ENCODE measurements around the gene NOP14.

NOP14 gene

DNA sequence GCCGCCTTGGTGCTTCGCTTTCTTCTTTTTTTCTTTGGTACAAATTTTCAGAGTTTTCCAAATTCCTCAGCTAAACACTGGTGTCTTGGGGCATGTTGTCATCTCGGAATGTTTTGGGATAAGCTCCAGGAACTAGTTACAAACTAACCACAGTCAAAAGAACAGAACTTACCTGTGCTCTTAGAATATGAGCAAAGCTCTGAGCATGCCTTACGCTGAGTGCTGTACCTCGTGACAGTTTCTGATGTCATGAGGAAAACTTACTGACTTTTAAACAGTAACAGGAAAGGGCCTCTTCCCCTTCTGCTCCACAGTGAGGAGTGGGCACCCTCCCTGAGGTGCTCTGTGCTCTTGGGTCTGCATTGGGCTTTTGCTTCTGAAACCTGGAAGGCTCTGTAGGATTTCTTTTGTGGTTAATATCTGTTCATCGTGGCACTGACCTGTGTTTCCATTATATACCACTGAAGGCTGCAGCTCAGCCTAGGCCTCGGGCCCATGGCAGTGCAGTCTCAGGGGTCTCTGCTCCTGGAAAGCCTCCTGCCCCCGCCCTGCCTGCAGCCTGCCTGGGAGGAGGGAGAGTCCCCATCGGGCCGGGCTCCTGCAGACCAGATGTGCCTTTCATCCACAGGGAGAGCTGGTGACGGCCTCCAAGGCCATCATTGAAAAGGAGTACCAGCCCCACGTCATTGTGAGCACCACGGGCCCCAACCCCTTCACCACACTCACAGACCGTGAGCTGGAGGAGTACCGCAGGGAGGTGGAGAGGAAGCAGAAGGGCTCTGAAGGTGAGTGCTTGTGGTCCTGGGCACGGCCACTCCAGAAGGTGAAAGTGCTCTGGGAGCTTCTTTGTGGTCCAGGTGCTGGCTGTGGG is 48.7 kb downstream of the NOP14 start:
- DNase-seq (ENCODE audit: low read depth), result no peak

DNA sequence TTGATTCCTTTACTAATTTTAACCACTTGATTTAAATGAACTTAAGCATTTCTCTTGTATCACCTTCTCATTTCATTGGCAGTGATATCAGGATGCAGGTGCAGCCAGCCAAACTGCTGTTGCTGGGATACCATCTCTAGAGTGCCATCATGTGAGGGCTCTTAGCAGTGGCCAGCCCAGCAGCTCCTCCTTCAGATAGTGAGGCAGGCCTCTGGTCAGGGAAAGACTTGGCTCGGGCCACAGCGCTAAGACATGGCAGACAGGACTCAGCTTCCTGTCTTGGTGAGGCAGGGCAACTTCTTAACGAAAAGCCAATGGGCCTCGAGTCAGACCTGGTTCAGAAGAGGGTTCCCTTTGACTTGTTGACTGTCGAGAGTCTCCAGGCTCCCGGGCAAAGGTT is 50.0 kb downstream of the NOP14 start:
- DNase-seq (ENCODE audit: low read depth), result no peak

DNA sequence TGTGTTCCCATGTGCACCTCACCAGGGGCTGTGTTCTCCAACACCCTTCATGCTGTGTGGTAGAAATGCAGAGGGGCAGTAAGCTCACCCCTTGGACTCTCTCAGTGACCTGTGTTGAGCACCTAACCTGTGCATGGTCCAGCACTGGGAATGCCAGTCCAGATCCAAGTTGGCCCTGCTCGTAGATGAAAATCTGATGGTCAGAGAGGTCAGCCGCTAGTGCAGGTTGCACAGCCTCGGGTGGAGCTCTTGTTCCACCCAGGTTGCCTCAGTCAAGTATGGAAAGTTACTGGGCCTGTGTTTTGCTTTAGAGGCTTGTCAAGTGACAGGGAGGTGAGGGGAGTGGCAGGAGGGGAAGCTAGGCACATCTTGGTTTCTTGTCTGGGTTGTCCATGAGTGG is 51.3 kb downstream of the NOP14 start:
- no peak for DNase-seq (ENCODE audit: low read depth)

DNA sequence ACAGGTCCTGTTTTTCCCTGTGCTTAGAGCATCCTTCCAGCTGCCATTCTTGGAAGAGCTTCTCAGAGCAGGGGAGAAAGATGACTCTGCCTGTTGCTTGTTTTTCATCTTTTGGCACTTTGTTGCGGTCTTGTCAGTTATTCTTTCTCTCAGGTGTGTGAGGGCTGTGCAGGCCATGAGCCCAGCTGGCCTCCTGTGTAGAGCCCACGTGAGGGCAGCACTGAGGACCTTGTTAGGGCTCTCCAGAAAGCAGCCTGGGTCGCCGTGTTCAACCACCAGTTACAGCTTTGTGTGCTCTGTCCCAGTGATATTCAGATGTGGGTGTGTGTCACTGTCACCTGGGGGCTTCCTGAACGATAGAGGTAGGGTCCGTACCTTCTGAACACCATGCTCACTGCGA is 52.8 kb downstream of the NOP14 start:
- no peak for DNase-seq (ENCODE audit: low read depth)

DNA sequence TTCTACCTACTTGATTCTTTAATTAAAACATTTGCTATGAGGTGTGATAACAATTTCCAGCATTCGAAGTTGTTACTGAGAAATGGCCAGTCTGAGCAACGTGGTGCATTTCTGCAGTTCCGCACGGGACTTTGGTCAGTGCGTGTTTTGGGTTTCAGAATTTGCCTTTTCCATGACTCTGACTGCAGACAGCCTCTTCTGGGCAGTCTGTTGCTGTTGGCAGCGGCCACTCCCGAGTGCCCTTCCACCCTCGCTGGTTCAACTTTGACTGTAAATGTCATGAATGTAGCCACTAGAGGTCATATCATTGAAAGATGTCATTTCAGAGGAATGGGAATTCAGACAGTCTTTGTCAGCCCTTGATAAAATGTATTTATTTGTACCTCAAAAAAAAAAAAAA is 53.6 kb downstream of the NOP14 start:
- DNase-seq (ENCODE audit: low read depth), result no peak

DNA sequence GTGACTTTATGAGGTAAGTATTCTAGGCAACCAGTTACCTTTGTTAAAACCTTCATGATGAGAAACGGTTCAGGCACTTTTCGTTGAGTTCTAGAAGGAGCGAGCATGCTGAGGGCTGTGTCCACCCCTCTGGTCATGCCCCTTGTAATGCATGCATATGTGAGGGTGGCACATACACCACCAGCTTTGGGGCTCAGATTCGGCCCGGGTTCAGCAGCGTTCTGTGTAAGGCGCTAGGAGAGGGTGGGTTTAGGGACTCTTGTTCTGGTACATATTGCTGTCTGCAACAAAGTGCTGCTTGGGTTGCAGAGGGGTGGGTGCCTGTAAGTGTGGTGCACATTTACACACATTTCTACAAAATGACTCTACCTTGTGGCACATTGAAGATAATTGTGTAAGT is 54.5 kb downstream of the NOP14 start:
- no peak for DNase-seq (ENCODE audit: low read depth)

DNA sequence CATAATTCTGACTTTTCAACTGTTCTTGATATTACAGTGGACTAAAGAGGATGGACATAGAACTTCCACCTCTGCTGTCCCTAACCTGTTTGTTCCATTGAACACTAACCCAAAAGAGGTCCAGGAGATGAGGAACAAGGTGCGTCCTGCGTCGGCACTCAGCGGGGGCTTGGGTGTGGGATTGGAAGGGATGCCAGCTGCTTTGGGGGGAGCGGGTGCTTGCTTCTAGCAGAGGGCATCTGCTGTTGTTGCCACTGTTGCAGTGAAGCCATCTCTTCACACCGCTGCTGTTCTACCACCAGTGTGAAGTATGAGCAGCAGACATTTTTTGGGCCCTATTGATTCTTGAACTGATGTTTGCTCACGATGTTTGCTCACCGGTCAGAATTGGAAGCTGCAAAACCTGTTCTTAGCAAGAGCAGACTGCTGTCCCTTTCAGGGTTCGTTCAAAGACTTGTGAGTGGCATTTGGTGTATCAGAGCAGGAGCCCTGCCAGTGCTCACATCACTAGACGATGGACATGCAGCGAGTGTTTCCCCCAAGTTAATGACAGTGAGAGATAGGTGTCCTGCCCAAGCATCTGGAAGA is 55.4 kb downstream of the NOP14 start:
- no peak for DNase-seq (ENCODE audit: low read depth)

DNA sequence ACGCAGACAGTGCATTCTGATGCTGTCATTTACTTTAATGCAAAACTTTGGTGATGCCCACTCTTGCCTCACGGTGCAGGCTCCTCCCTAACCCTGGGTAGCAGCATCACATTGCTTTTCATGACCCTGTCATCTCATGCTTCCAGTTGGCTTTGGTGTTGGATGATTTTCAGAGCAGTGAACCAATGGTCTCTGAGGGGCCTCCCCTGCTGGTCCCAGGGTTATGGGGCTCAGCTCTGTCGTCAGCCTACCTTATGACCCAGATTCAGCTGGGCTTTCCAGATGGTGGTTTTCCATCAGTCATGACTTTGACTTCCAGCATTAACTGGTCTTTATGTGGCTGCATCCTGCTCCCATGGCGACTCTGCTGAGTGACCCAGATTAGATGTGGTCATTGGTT is 56.0 kb downstream of the NOP14 start:
- no peak for DNase-seq (ENCODE audit: low read depth)

DNA sequence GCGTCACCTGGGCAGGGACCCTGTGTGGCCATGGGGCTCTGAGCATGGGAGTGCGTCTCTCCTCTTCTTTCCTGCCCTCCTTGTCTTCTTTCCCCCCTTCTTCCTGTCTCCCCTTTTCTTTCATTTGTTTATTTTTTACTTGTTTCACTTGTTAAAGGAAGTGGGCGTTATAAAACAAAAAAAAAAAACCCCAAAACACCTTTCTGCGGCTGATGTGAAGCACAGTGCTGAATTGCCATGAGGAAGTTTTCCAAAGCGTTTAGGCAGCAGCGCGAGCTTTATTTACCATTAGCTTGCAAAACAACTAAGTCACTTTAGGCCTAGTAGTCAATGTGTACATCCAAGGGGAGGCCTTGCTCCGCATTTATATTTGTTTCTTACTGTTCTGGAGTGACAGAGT is 57.0 kb downstream of the NOP14 start:
- no peak for DNase-seq (ENCODE audit: low read depth)

DNA sequence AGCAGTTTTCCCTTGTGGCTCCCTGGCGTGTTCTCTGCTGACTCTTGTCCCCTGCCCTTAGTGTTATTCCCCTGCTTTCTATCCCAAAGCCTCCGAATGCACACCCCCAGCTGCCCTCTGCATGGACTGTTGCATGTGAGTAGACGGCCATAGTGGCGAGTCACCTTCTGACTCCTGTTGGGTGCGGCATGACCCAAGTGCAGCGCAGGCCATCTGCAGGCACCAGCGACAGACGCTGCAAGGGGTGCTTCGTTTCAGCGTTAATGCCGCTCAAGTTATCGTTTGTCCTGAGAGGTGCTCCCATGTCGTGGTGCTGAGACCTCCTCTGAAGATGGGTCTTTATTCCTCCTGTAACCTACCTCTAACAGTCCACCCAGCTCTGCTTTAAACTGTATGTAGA is 57.7 kb downstream of the NOP14 start:
- DNase-seq (ENCODE audit: low read depth), result no peak

DNA sequence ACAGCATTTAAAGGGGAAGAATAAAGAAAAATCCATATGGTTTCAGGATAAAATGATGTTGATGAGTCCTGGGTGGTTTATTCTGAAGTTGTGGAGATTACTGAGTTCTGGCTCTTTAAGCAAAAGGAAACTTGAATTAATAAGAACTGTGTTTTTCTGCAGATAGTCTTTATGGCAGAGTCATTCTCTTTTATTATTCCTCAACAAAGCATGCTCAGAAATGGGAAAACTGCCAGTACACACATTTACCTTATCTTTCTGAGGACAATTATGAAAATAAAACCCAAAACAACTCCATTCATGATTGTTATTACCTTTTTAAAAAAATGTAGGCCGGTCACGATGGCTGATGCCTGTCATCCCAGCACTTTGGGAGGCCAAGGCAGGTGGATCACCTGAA is 61.1 kb downstream of the NOP14 start:
- no peak for DNase-seq (ENCODE audit: low read depth)

DNA sequence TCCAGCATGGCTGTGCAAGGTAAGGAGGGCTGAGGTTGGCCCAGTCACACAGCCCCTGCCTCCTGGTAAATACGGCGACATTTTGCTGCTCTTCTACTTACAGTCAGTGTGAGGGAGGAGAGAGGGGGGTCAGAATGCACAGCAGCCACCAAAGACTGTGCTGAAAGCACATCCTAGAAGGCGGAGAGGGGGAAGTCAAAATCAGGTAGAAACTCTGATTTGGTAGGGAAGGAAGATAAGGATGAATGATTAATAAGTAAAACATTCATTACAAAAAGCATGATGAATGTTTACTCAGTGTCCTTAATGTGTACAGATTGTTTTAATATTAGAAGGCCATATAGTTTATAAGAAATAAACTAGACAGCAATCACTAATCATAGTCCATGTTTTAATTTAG is 62.0 kb downstream of the NOP14 start:
- no peak for DNase-seq (ENCODE audit: low read depth)

DNA sequence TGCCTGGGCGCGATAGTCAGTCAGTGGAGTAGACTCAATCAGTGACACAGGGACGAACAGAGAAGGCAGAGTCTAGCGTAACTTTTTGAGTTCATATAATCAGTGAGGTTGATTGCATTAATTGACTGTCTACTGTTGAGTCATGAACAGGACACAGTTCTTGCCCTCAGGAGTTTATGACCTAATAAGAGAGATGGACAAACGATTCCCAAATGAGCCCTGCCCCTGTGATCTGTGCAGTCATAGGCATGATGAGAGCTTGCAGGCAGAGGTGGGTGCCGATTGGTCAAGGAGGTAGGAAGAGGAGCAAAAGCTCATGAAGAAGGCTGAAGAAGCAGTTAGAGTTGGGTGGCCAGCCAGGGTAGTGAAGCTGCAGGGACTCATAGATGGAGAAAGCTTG is 62.5 kb downstream of the NOP14 start:
- peak; percentile 7 for DNase-seq (ENCODE audit: low read depth)

DNA sequence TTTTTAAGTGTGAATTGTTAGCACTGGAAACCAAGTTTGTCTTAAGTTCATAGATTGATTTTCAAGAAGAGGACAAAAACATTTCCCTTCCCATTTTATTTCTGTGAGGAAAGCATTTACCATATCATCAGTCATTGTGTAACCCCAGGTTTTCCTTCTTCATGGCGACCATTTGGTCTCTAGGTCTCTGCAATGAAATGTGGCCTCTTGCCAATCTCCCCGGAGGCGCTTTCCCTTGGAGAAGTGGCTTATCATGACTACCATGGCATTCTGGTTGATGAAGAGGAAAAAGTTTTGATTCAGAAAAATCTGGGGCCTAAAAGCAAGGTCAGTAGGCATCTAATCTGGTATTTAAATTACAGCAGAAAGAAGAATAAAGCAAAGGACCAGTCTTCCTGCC is 65.2 kb downstream of the NOP14 start:
- peak; percentile 23 for DNase-seq (ENCODE audit: low read depth)

DNA sequence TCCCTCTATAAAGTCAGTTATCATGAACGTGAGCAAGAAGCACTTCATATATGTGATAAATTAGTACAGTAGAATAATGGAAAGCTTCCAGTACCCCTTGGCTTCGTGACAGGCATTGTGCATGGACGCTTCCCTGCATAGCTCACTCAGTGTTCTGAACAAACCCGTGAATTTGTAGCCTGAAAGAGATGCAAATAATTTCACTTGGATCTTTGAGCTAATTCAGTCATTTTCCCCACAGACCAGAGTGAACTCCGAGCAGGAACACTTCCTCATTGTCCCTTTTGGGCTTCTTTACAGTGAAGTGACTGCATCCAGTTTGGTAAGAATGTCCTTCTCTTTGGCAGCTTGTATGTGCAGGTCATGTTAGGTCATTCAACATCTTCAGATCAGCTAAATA is 69.4 kb downstream of the NOP14 start:
- no peak for DNase-seq (ENCODE audit: low read depth)

DNA sequence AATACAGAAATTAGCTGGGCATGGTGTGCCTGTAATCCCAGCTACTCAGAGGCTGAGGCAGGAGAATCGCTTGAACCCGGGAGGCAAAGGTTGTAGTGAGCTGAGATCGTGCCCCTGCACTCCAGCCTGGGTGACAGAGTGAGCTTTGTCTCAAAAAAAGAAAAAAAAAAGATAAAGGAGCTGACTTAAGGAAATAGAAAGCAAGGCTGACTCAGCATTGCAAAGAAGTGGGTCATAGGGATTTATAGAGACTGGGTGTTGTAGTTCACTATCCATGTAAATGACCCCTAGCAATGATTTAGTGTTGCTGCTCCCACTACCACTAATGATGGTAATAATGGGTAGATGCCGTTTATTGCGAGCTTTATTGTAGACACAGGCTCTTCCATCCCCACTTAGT is 71.9 kb downstream of the NOP14 start:
- peak; percentile 61 for DNase-seq (ENCODE audit: low read depth)

DNA sequence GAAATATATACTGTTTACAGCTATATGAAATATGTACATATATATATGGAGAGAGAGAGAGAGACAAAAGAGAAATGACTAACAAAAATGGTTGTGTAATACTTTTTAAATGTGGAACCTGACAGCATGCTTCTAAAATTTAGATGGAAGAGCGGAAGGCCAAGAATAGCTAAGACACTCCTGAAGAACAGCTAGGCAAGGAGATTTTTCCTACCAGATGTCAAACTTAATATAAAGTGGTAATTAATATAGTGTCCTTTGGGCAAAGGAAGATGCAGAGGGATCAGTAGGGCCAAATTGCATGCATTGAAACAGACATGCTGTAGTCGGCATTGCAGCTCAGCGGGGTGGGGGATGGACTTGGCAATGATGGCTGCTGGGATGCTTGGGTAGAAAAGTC is 74.3 kb downstream of the NOP14 start:
- DNase-seq (ENCODE audit: low read depth), result peak; percentile 11
